Aorta (tissue), 5 donors: ENCODE measurements around the gene CFAP221. TPM values are rescaled to one million over a fixed set of nuclear protein-coding genes. Genes with fewer than 3 reads are reported as not detected.

ENCODE experiments used
- ATAC-seq: fragments of 200-7000 bp; cut with Tn5 transposase; one replicate; pipeline ENCODE4 v1.9.1; 2022; ENCODE audit warnings: moderate library complexity; ENCODE audit not compliant: low FRiP score
- DNase-seq, 2 donors: peaks; one replicate each; pipeline ENCODE4 v3.0.0-alpha.2; 2020
- H3K27ac ChIP-seq, 2 donors: one replicate each; pipeline ENCODE4 v1.5.1; 2013; ENCODE audit warnings: low read length in 2 of 2, mild to moderate bottlenecking in 2 of 2, moderate library complexity in 2 of 2, control low read depth in 1 of 2, inconsistent platforms in 1 of 2, low read depth in 1 of 2
- H3K27me3 ChIP-seq, 2 donors: one replicate each; pipeline ENCODE4 v1.6.1; 2013; ENCODE audit warnings: control low read depth in 1 of 2, low read length in 1 of 2, mild to moderate bottlenecking in 1 of 2, moderate library complexity in 1 of 2; ENCODE audit not compliant: insufficient read depth in 2 of 2, control insufficient read depth in 1 of 2
- H3K36me3 ChIP-seq, 2 donors: one replicate each; pipeline ENCODE4 v1.6.1; 2013; ENCODE audit warnings: control low read depth in 1 of 2, low read length in 1 of 2, mild to moderate bottlenecking in 1 of 2; ENCODE audit not compliant: insufficient read depth in 2 of 2, control insufficient read depth in 1 of 2
- H3K4me1 ChIP-seq, 2 donors: one replicate each; pipeline ENCODE4 v1.6.1; 2013; ENCODE audit warnings: low read length in 2 of 2, control low read depth in 1 of 2, mild to moderate bottlenecking in 1 of 2, moderate library complexity in 1 of 2; ENCODE audit not compliant: insufficient read depth in 2 of 2, control insufficient read depth in 1 of 2
- H3K4me3 ChIP-seq, 2 donors: one replicate each; pipeline ENCODE4 v1.5.1; 2013; ENCODE audit warnings: low read length in 2 of 2, control low read depth in 1 of 2, mild to moderate bottlenecking in 1 of 2
- H3K9me3 ChIP-seq: one replicate; pipeline ENCODE4 v1.6.1; 2013; ENCODE audit warnings: mild to moderate bottlenecking, low read length; ENCODE audit not compliant: control insufficient read depth
- WGBS, 2 donors: extraction: QIAGEN DNeasy Blood & Tissue Kit; methylation state at CpG; one replicate each; pipeline ENCODE4 v1.1.7; 2013; 5-methylcytosine and 5-hydroxymethylcytosine counted together
- intact Hi-C, 2 donors: fragments of 100-400 bp; cut with DNase I; formaldehyde crosslinking; loops; one replicate each; pipeline versions ENCODE4 v1.14.2 to v1.15.0; 2022
- polyA plus RNA-seq, 2 donors: library from polyadenylated mRNA; stranded (reverse); fragments of 200-250 nt; gene quantifications; one replicate each; pipeline ENCODE4 v1.2.3, GENCODE V29; 2013
- total RNA-seq, 2 donors: library from RNA; stranded (reverse); fragmentation: NEBNext Ultra II Directional; extraction: Animal tissue kit (Norgen Biotek cat#: 25700); gene quantifications; one replicate each; pipeline ENCODE4 v1.2.1, GENCODE V29; 2021
- donor health status: healthy with polysubstance abuse.
- donor health status: Bipolar disorder and iron deficiency.
- donor health status: DM: no; HTN: no; CAD: no.
- donor health status: DM: no; HTN: no; CAD: no.
- donor health status: DM: yes; HTN: yes; CAD: no.

The CFAP221 gene
- total and polyA plus RNA-seq, 4 donors: 0.18 to 2.1 (median 0.69) TPM; not detected in 1

- intact Hi-C loops: no loop called here
- H3K27me3 ChIP-seq: no peaks in the 10 kb centered on the region
- DNase-seq (no peak), ATAC-seq (no peak)
- WGBS, 2 donors: 89 to 95% methylated on average over 10 of the region's 10 CpGs
- H3K9me3 ChIP-seq: no peaks in the 10 kb centered on the region
- H3K36me3 ChIP-seq: no peaks in the 10 kb centered on the region
- no peaks in the 10 kb centered on the region for H3K4me1 ChIP-seq
- no peak overlapping the region for H3K4me3 ChIP-seq
- H3K27ac ChIP-seq: no peak overlapping the region
These were observed 25.7 kb upstream of the CFAP221 start for GRCh38 chr2:119518401-119519056.

DNA sequence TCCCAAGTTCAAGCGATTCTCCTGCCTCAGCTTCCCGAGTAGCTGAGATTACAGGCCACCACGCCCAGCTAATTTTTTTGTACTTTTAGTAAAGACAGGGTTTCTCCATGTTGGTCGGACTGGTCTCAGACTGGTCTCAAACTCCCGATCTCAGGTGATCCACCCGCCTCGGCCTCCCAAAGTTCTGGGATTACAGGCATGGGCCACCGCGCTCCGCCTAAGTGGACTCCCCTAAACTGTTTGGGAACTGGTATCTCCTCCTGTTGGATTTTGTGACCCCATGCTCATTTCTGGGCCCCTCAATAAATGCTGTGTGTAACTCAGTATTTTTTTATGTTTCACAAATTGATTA, 25.2 kb upstream of the CFAP221 start:
- Histone ChIP-seq H3K9me3 (no peaks in the 10 kb centered on the region), H3K27me3 (no peaks in the 10 kb centered on the region), H3K4me1 (no peaks in the 10 kb centered on the region), H3K27ac (no peak overlapping the region), H3K4me3 (no peak overlapping the region), H3K36me3 (no peaks in the 10 kb centered on the region)
- 92 to 97% methylated on average over 10 of the region's 10 CpGs for WGBS, 2 donors
- DNase-seq (no peak), ATAC-seq (no peak)
- intact Hi-C loops: no loop called here

- Histone ChIP-seq H3K27ac (no peak overlapping the region), H3K4me1 (no peaks in the 10 kb centered on the region), H3K36me3 (no peaks in the 10 kb centered on the region), H3K4me3 (no peak overlapping the region), H3K9me3 (no peaks in the 10 kb centered on the region), H3K27me3 (no peaks in the 10 kb centered on the region)
- no peak for DNase-seq
- WGBS, 2 donors: 81% methylated on average over 3 of the region's 3 CpGs
- no peak for ATAC-seq
- intact Hi-C loops: no loop called here
These were observed 23.4 kb upstream of the CFAP221 start for GRCh38 chr2:119520696-119521432.

DNA sequence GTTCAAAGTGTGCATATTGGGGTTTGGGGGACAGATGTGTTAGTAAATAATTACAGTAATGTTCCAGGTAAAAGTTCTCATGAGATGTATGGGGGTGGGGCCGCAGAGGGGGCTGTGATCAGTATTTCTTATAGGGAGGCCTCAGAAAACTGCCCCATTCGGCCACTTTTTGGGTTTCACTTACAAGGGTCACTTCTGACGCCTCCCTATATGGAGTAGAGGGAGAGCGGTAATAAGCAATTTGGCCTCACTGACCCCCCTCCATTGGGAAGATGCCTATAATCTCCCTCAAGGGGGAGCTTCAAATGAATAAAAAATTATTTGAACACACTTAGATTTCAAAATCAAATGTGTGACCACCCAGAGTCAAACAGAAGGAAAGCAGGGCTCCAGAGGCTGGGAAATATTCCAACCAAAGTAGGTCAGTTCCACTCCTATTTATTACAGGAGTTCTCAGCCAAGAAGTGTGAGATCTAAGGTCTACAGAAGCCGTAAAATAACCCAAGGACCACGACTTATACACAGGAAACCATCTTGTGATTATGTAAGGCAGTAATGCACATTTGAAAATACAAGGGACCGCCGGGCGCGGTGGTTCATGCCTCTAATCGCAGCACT, 22.7 kb upstream of the CFAP221 start:
- DNase-seq: no peak
- no peak for ATAC-seq
- intact Hi-C loops: no loop called here

DNA sequence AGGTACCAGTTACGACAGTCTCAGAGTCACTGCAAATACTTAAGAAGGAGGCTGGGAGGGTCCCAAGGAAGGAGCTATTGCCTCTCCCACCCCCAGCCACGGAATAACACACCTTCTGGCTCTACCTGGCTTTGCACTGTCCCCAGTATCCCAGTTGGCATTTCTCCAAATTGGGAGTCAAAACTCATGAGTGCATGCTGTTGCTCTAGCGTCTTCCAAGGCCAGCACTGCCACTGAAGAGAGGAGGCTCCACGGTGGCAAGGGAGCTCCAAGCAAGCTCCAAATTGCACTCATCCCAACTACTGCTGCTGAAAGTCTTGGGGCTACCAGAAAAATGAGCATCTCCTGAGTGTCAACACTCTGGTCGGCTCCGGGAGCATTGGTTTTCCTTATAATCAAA, 21.6 kb upstream of the CFAP221 start:
- intact Hi-C loops: no loop called here
- WGBS, 2 donors: 64 to 65% methylated on average over 6 of the region's 6 CpGs
- ATAC-seq: no peak

More for the DNA sequence above, 22.7 kb upstream of the CFAP221 start:
- Histone ChIP-seq H3K27ac (no peak overlapping the region), H3K9me3 (no peaks in the 10 kb centered on the region), H3K36me3 (no peaks in the 10 kb centered on the region), H3K4me1 (no peaks in the 10 kb centered on the region), H3K4me3 (no peak overlapping the region), H3K27me3 (no peaks in the 10 kb centered on the region)
- WGBS, 2 donors: 81 to 85% methylated on average over 11 of the region's 11 CpGs

DNA sequence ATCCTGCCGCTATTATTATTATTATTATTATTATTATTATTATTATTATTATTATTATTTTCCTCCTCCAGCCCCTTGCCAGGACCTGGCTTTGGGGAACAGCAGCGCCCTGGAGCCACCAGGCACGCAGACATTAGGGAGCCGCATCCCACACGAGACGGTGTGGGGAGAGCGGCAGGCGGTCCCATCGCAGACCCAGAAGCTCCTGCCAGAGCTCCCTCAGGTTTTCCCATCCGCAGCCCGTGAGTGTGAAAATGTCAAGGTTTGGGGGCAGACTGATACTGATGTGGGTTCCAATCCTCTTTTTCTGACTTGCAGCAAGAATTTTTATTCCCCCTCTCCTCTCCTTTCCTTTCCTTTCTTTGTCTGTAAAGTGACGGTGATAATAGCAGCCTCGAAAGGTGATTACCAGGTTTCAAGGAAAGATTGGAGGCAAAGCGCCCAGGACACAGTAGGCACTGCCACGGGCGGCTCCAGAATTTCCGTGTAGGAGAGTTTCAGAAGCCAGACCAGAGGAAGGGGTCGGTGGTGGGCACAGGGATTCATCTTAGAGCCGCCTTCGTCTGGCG, 20.8 kb upstream of the CFAP221 start:
- Histone ChIP-seq H3K4me1 (no peaks in the 10 kb centered on the region), H3K27me3 (no peaks in the 10 kb centered on the region), H3K4me3 (no peak overlapping the region), H3K36me3 (no peaks in the 10 kb centered on the region), H3K9me3 (no peaks in the 10 kb centered on the region), H3K27ac (no peak overlapping the region)
- 4 to 6% methylated on average over 21 of the region's 21 CpGs for WGBS, 2 donors
- intact Hi-C loops: no loop called here
- ATAC-seq (no peak), DNase-seq (no peak)

More for the DNA sequence above, 21.6 kb upstream of the CFAP221 start:
- H3K36me3 ChIP-seq: no peaks in the 10 kb centered on the region
- no peak overlapping the region for H3K27ac ChIP-seq
- H3K27me3 ChIP-seq: no peaks in the 10 kb centered on the region
- no peak for DNase-seq
- no peaks in the 10 kb centered on the region for H3K4me1 ChIP-seq
- no peaks in the 10 kb centered on the region for H3K9me3 ChIP-seq
- no peak overlapping the region for H3K4me3 ChIP-seq

DNA sequence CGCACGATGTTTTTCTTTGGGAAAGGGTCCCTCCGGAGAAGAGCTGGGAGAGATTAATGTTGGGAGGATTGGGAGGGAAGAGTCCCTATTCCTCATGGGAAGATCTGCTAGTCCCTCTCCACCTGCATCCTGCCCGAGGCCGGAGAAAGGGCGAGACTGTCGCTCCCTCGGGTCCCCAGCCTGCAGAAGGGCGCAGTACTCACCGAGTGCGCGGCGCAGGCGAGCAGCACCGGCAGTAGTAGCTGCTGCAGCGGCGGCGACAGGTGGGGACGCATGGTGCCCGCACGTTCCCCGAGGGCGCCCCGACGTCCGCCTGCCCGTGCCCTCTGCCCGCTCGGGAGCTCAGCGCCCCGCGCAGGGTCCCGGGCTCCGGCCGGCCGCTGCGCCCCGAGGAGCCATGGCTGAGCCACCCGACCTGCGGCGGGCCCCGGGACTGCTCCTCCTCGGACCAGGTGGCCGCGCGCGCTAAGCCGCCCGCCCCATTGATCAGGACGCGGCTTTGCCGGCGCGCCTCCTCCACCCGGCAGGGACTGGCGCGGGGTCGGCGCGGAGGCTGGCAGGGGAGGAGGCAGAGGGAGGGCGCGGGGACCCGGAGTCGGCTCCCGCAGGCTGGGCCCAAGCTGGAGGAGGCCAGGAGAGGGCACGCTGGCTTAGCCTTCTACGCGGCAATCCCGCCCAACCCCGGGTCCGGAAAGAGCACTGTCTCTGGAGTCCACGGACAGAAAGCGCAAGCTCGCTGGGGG, 20.1 kb upstream of the CFAP221 start, which contains the start of gene SCTR:
SCTR (minus strand) TSS at position 532 of the 743 bp plus-strand sequence; CDS start at position 275, 257 bp downstream.
- Histone ChIP-seq H3K27ac (no peak within 1 kb of the TSS), H3K4me1 (no peaks in the 10 kb centered on the region), H3K9me3 (no peaks in the 10 kb centered on the region), H3K27me3 (no peaks in the 10 kb centered on the region), H3K36me3 (no peaks in the 10 kb centered on the region), H3K4me3 (no peak within 1 kb of the TSS)
- intact Hi-C loops: no loop called here
- 8 to 18% methylated on average over 27 to 74 of the region's 74 CpGs for WGBS, 2 donors
- ATAC-seq: no peak
- no peak for DNase-seq

DNA sequence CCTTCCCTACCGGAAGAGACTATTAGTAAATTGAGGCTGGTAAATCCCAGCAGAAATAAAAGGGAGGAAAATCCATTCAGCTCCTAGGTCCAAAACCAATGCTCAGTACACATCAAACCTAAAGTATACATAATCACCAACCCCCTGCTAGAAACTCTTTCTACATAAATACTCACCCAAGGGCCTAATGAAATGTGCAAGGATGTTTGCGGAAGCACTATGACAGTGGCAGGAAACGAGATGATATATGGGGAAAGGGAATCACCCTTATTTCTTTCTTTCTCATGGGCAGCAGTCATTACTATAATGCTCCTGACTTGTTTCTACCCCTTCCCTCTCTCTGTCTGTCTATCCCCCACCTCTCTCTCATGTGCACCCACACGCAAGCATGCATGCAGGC, 18.6 kb upstream of the CFAP221 start:
- Histone ChIP-seq H3K27ac (no peak overlapping the region), H3K36me3 (no peaks in the 10 kb centered on the region), H3K4me3 (no peak overlapping the region), H3K4me1 (no peaks in the 10 kb centered on the region), H3K27me3 (no peaks in the 10 kb centered on the region), H3K9me3 (no peaks in the 10 kb centered on the region)
- no peak for DNase-seq
- 90 to 92% methylated on average over 4 of the region's 4 CpGs for WGBS, 2 donors
- intact Hi-C loops: no loop called here
- ATAC-seq: no peak
